Right lobe of liver (tissue), 4 donors: ENCODE data around the gene NXPH1.

Experiments
- POLR2A ChIP-seq: fragments of 450-650 bp; IDR thresholded peaks from one replicate; pipeline ENCODE4 v1.6.1; 2017; ENCODE audit warnings: antibody characterized with exemption, mild to moderate bottlenecking
- TF ChIP-seq, protein P1 (sequence below), 4 donors: fragments of 200-600 bp in 3 of 4; fragments of 450-650 bp in 1 of 4; IDR thresholded peaks; one replicate each; pipeline versions ENCODE4 v1.5.1 to v1.8.0; 2016 to 2022; ENCODE audit warnings: antibody characterized with exemption in 4 of 4, mild to moderate bottlenecking in 2 of 4
- donor health status: DM: no; HTN: no; CAD: no.
- donor health status: DM: no; HTN: no; CAD: no.
- donor health status: DM: no; HTN: yes; CAD: no.

GRCh38 chr7:8719102-8719501, 285.7 kb downstream of the NXPH1 start:
- TF ChIP-seq, protein P1, sequence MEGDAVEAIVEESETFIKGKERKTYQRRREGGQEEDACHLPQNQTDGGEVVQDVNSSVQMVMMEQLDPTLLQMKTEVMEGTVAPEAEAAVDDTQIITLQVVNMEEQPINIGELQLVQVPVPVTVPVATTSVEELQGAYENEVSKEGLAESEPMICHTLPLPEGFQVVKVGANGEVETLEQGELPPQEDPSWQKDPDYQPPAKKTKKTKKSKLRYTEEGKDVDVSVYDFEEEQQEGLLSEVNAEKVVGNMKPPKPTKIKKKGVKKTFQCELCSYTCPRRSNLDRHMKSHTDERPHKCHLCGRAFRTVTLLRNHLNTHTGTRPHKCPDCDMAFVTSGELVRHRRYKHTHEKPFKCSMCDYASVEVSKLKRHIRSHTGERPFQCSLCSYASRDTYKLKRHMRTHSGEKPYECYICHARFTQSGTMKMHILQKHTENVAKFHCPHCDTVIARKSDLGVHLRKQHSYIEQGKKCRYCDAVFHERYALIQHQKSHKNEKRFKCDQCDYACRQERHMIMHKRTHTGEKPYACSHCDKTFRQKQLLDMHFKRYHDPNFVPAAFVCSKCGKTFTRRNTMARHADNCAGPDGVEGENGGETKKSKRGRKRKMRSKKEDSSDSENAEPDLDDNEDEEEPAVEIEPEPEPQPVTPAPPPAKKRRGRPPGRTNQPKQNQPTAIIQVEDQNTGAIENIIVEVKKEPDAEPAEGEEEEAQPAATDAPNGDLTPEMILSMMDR (IDR thresholded peaks at IDR 0.05): no peak
- no peak for TF ChIP-seq POLR2A
